HEK293T (cell line): ENCODE results near the gene HOXB6.

Experiments
- CTCF ChIA-PET: fragments of 350-600 bp; formaldehyde crosslinking; extraction: SDS; loops from one replicate; lab custom pipeline; 2021; ENCODE audit warnings: antibody characterized with exemption, inconsistent platforms; lab: Yijun Ruan, JAX
- POLR2A ChIA-PET: fragments of 350-600 bp; formaldehyde crosslinking; extraction: SDS; loops from one replicate; lab custom pipeline; 2020; ENCODE audit warnings: antibody characterized with exemption, inconsistent platforms; lab: Yijun Ruan, JAX
- DNase-seq: peaks from one replicate; pipeline ENCODE4 v3.0.0; 2012; ENCODE audit warnings: mixed read lengths; ENCODE audit errors: extremely low spot score
- ARNT ChIP-seq: fragments of 450-650 bp; IDR thresholded peaks from 2 replicates; pipeline ENCODE4 v1.6.1; 2017; ENCODE audit warnings: mild to moderate bottlenecking
- BHLHE40 ChIP-seq: fragments of 450-650 bp; IDR thresholded peaks from 2 replicates; pipeline ENCODE4 v1.6.1; 2016; ENCODE audit warnings: mild to moderate bottlenecking, moderate library complexity, borderline replicate concordance
- CTBP1 ChIP-seq: fragments of 450-650 bp; IDR thresholded peaks from 2 replicates; pipeline ENCODE4 v1.6.1; 2016; ENCODE audit warnings: borderline replicate concordance
- ELF4 ChIP-seq: fragments of 450-650 bp; IDR thresholded peaks from 2 replicates; pipeline ENCODE4 v1.6.1; 2017; ENCODE audit warnings: antibody characterized with exemption
- FOXA1 ChIP-seq: fragments of 450-650 bp; IDR thresholded peaks from 2 replicates; pipeline ENCODE4 v1.6.1; 2016; ENCODE audit warnings: mild to moderate bottlenecking
- FOXK2 ChIP-seq: fragments of 450-650 bp; IDR thresholded peaks from 2 replicates; pipeline ENCODE4 v1.6.1; 2016; ENCODE audit warnings: mild to moderate bottlenecking
- FOXM1 ChIP-seq: fragments of 450-650 bp; IDR thresholded peaks from 2 replicates; pipeline ENCODE4 v1.6.1; 2017; ENCODE audit warnings: mild to moderate bottlenecking, borderline replicate concordance
- HDGF ChIP-seq: fragments of 450-650 bp; IDR thresholded peaks from 2 replicates; pipeline ENCODE4 v1.6.1; 2017; ENCODE audit warnings: antibody characterized with exemption, borderline replicate concordance
- L3MBTL2 ChIP-seq: fragments of 450-650 bp; conservative IDR thresholded peaks from 2 replicates; pipeline ENCODE4 v1.6.1; 2016; ENCODE audit warnings: mild to moderate bottlenecking
- LEF1 ChIP-seq: fragments of 450-650 bp; IDR thresholded peaks from 2 replicates; pipeline ENCODE4 v1.6.1; 2017; ENCODE audit warnings: mild to moderate bottlenecking, borderline replicate concordance
- NFRKB ChIP-seq: fragments of 450-650 bp; IDR thresholded peaks from 2 replicates; pipeline ENCODE4 v1.6.1; 2016; ENCODE audit warnings: mild to moderate bottlenecking, moderate library complexity
- PKNOX1 ChIP-seq: fragments of 450-650 bp; IDR thresholded peaks from 2 replicates; pipeline ENCODE4 v1.6.1; 2016
- SP1 ChIP-seq: fragments of 450-650 bp; IDR thresholded peaks from 2 replicates; pipeline ENCODE4 v1.6.1; 2017
- SUZ12 ChIP-seq: fragments of 450-650 bp; IDR thresholded peaks from 2 replicates; pipeline ENCODE4 v1.6.1; 2016; ENCODE audit warnings: mild to moderate bottlenecking
- TARDBP ChIP-seq: fragments of 450-650 bp; IDR thresholded peaks from 2 replicates; pipeline ENCODE4 v1.6.1; 2016
- ZNF384 ChIP-seq: fragments of 450-650 bp; IDR thresholded peaks from 2 replicates; pipeline ENCODE4 v1.6.1; 2016

HOXB6 gene

GRCh38 chr17:48593126-48593829, 11.5 kb downstream of the HOXB6 start, which contains the start of gene HOXB5:
HOXB5 (minus strand) TSS chr17:48593779; CDS start chr17:48593682, 97 bp downstream.
- ChIA-PET POLR2A (interaction anchor here (1.3 to 1.6 kb wide), 3 partner anchors 23 to 100 kb away, joined by 3 to 6 read pairs (median 5); no protein-coding TSS in a partner anchor), CTCF (interaction anchor here (0.7 to 1.6 kb wide), 11 partner anchors 17 to 259 kb away, joined by 3 to 5 read pairs (median 4); partner anchors contain the start of gene HOXB8)
- TF ChIP-seq SUZ12 (no peak), HDGF (0 out of 2 replicates have a peak, but pooled peaks have one; percentile 95), FOXA1 (no peak), CTBP1 (0 out of 2 replicates have a peak, but pooled peaks have one; percentile 3), L3MBTL2 (peak; percentile 57), PKNOX1 (peak; percentile 72)
- DNase-seq: no peak

- POLR2A ChIA-PET: interaction anchor here (1.3 to 5.9 kb wide), 4 partner anchors 22 to 100 kb away, joined by 3 to 25 read pairs (median 6); no protein-coding TSS in a partner anchor
- no peak for TF ChIP-seq ZNF384
- TF ChIP-seq CTBP1: no peak
- TF ChIP-seq BHLHE40: no peak
- no peak for TF ChIP-seq ELF4
- TF ChIP-seq L3MBTL2: no peak
- no peak for TF ChIP-seq TARDBP
- TF ChIP-seq FOXM1: no peak
- TF ChIP-seq NFRKB: no peak
- no peak for TF ChIP-seq LEF1
- no peak for TF ChIP-seq SUZ12
- TF ChIP-seq PKNOX1: no peak
- no peak for TF ChIP-seq FOXK2
- TF ChIP-seq FOXA1: no peak
- no peak for TF ChIP-seq SP1
- no peak for TF ChIP-seq ARNT
- TF ChIP-seq HDGF: no peak
- DNase-seq: no peak
- CTCF ChIA-PET: interaction anchor here (0.9 to 1.6 kb wide), 9 partner anchors 18 to 259 kb away, joined by 3 to 5 read pairs (median 3); partner anchors contain the start of gene HOXB8
Observed at GRCh38 chr17:48592577-48592976, 12.2 kb downstream of the HOXB6 start.

- no peak for DNase-seq
- CTCF ChIA-PET: interaction anchor here (1.2 to 1.6 kb wide), 2 partner anchors 256 to 258 kb away, joined by 4 to 5 read pairs; no protein-coding TSS in a partner anchor
- TF ChIP-seq LEF1 (no peak), ARNT (no peak), TARDBP (no peak), PKNOX1 (no peak), L3MBTL2 (no peak), FOXK2 (no peak), HDGF (no peak), FOXA1 (no peak), ELF4 (no peak), SUZ12 (no peak), FOXM1 (no peak), SP1 (no peak), ZNF384 (no peak), BHLHE40 (no peak), CTBP1 (no peak), NFRKB (no peak)
- POLR2A ChIA-PET: interaction anchor here (1.6 to 5.9 kb wide), 2 partner anchors 21 to 36 kb away, joined by 3 to 25 read pairs; no protein-coding TSS in a partner anchor
Observed at GRCh38 chr17:48592057-48592514, 12.7 kb downstream of the HOXB6 start.

- CTCF ChIA-PET: interaction anchor here (0.7 to 1.9 kb wide), 4 partner anchors 26 to 256 kb away, joined by 3 to 4 read pairs (median 3); no protein-coding TSS in a partner anchor
- no peak for DNase-seq
- POLR2A ChIA-PET: interaction anchor here (1.0 to 5.9 kb wide), 4 partner anchors 14 to 97 kb away, joined by 3 to 25 read pairs (median 12); partner anchors contain the start of gene HOXB4
- TF ChIP-seq SUZ12: no peak
Observed at GRCh38 chr17:48591255-48592056, 13.3 kb downstream of the HOXB6 start.

- CTCF ChIA-PET: interaction anchor here (0.6 to 1.9 kb wide), 6 partner anchors 27 to 493 kb away, joined by 3 to 4 read pairs (median 3); no protein-coding TSS in a partner anchor
- DNase-seq: no peak
- TF ChIP-seq ELF4: no peak
- peak; percentile 95 for TF ChIP-seq ZNF384
- POLR2A ChIA-PET: interaction anchor here (1.0 to 5.9 kb wide), 6 partner anchors 13 to 96 kb away, joined by 3 to 25 read pairs (median 18); partner anchors contain the start of genes HOXB4 and HOXB7
Observed at GRCh38 chr17:48590607-48591161, 14.1 kb downstream of the HOXB6 start.
